HTERT RPE-1 (cell line): ENCODE data around the gene GNB1L.
"Not testable (repeated sequence)": the region's sequence is repeated elsewhere in the genome, so short reads cannot be mapped to it uniquely, and the experiment has no call there.

Source experiments
- in situ Hi-C: fragments of 300-500 bp; cut with MboI; formaldehyde crosslinking; loops from 4 replicates; pipeline ENCODE4 v1.14.3; 2020; ENCODE audit warnings: low sequenced_read_pairs

The GNB1L gene

GRCh38 chr22:19799322-19800190 is 55.1 kb downstream of the GNB1L start:
- in situ Hi-C loops: no loop called here

GRCh38 chr22:19798891-19799293 is 55.8 kb downstream of the GNB1L start:
- in situ Hi-C loops: no loop called here

GRCh38 chr22:19798003-19798665 is 56.5 kb downstream of the GNB1L start:
- in situ Hi-C loops: no loop called here

DNA sequence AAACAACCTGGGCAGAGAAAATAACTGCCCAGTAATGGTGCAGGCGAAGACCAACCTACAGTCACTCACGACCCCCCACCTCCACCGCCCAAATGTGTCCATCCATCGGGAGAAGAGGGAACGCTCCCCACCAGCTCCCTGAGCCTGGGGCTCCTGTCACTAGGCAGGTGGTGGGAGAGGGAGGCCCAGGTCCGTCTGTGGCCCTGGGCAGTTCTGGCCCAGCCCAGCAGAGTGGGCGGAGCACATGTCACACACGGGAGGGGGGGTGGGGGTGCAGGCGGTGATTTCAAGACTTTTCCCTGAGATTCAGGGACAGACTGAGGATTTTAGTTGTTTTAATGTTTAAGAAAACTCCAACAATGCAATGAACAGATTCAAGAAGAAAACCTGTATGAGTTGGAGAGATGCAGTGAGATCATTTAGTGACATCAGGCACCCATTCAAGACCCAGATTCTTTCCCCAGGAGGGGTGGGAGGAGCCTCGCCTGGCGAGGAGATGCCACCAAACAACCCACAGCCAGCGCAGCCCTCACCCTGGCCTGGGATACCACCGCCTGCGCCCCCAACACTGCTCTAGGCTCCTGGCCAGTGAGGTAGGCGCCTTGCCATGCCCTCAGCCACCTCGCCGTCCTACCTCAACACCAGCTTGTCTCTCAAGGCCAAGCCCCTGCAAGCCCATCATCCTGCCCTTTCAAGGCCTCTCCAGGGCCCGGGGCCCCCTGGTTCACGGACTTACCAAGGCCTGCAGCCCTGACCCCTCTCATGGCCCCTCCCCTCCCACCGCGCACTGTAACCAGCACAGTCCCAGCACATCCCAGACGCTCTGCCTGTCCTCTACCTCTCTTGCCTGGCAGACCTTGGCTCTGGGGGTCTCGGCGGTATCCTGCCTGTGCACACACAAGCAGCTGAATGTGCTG is 57.3 kb downstream of the GNB1L start:
- in situ Hi-C loops: no loop called here

GRCh38 chr22:19796160-19796559 is 58.5 kb downstream of the GNB1L start:
- in situ Hi-C loops: no loop called here

DNA sequence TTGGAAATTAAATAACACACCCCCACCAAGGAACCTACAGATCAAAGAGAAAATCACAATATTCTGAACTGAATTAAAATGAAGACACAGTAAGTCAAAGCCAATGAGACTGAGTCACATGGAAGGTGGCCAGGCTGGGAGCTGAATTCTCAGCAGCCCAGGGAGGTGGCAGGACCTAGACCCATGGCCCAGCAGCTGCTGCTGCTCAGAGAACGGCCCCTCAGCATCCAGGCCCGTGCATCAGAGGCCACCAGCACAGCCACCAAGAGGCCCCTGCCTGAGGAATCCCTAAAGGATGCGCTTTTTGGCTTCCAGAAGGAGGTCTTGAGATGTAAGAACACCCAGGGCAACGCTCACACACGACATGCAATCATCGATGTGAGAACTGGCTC is 59.1 kb downstream of the GNB1L start:
- in situ Hi-C loops: no loop called here

- in situ Hi-C loops: no loop called here
These were observed 60.9 kb downstream of the GNB1L start for GRCh38 chr22:19793661-19794310.

DNA sequence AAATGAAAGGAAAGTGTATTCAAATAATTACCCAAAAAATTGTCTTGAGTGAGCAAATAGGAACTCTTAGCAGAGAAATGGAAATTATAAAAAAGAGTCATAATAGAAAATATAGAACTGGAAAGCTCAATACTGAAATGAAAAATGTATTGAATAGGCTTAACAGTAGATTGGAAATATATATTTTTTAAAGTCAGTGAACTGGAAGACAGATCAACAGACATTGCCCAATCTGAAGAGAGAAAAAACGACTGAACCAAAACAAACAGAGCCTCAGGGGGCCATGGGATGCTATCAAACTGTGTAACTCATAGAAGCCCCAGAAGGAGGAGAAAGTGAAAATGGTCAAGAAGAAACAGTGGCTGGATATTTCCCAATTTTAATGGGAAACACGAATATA is 61.5 kb downstream of the GNB1L start:
- in situ Hi-C loops: no loop called here

- in situ Hi-C loops: not testable (repeated sequence)
These were observed 62.2 kb downstream of the GNB1L start for GRCh38 chr22:19792383-19792896.

DNA sequence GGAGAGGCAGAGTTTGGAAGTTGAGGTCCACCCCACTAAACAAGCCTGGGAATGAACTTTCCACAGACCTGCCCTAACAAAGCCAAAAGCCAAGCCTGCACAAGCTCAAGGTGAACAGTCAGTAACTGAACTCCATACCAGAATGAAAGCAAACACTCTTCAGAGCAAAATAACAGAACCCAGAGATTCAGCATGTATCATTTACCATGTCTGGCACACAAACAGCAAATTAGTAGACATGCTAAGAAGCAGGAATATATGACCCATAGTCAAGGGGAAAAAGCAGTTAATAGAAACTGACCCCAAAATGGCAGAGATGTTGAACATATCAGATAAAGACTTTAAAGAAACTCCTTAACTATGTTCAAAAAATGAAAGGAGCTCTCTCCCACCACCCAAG is 62.8 kb downstream of the GNB1L start:
- in situ Hi-C loops: no loop called here

DNA sequence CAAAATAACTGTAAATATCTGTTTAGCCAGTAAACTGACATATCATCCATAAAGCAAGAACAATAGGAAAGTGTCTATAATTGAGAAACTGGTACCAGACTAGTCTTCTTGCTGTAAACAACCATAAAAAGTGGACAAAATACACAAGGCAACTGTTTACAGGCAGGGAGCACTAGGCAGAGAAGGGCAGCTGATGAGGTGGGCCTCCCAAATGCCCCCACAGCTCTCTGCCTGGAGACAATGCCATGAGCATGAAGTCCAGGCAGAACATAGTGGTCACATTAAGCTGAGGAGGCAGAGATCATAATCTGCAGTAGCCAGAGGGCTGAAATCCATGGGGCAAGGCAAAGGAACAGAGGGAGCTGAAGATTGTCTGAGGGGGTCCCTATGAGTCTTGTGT is 63.4 kb downstream of the GNB1L start:
- in situ Hi-C loops: no loop called here

- in situ Hi-C loops: no loop called here
These were observed 64.8 kb downstream of the GNB1L start for GRCh38 chr22:19789828-19790227.

GRCh38 chr22:19789406-19789805 is 65.3 kb downstream of the GNB1L start:
- in situ Hi-C loops: no loop called here

DNA sequence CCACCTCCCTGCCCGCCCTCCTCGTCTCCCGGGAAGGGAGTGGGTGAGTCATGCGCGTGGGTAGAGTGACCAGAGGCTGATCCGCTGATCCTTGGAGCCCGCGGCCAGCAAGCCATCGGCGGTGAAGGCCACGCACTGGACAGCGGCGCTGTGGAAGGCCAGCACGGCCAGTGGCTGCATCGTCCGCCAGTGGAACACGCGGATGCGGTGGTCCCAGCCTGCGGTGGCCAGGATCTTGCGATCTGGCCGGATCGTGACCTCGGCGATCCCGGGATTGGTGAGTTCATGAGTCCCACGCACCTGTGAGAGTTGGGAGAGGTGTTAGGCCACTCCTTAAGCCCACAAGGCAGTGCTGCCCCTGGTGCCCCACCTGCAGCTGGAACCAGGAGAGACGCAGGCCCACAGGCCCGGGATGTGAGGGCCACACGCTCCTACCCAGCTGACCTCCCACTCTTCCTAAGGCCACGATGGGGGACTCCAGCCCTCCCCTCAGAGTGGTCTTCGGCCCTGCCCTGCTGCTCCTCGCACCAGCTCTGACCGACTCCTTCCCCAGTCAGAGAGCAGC is 65.9 kb downstream of the GNB1L start:
- in situ Hi-C loops: no loop called here

- in situ Hi-C loops: no loop called here
These were observed 66.9 kb downstream of the GNB1L start for GRCh38 chr22:19787849-19788141.

- in situ Hi-C loops: no loop called here
These were observed 67.5 kb downstream of the GNB1L start for GRCh38 chr22:19786959-19787848.

DNA sequence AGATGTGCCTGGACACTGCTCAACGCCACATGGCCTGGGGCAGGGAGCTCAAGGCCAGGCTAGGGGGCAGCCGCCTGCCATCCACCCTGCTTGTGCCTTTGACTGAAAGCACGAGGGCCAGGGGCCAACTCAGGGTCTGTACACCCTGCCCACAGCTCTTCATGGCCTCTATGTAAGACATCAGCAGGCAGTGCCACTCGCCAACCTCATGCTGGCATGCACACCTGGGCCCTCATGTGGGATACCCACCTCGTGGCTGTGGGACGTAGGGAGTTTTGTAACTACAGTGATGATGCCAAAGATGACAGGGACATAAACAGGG is 68.4 kb downstream of the GNB1L start:
- in situ Hi-C loops: no loop called here

- in situ Hi-C loops: no loop called here
These were observed 69.0 kb downstream of the GNB1L start for GRCh38 chr22:19785461-19786263.
